ENCODE measurements around the gene PARP3. TPM values are rescaled to one million over a fixed set of nuclear protein-coding genes. Genes with fewer than 3 reads are reported as not detected.
"Not testable (repeated sequence)": the region's sequence is repeated elsewhere in the genome, so short reads cannot be mapped to it uniquely, and the experiment has no call there.

Gene PARP3
- polyA plus RNA-seq, 6 donors from 2014 or later, result 3.5 to 8.4 (median 4.5) TPM

GRCh38 chr3:51928438-51928837 is 13.7 kb upstream of the PARP3 start:
- H3K27ac Mint-ChIP-seq, result no peak overlapping the region
- H3K27me3 Mint-ChIP-seq, result no peaks in the 10 kb centered on the region
- DNase-seq, result no peak
- H3K4me3 Mint-ChIP-seq, result no peak overlapping the region
- H3K9me3 Mint-ChIP-seq, result no peaks in the 10 kb centered on the region
- H3K36me3 Mint-ChIP-seq, result peaks cover 0 to 3% of the 10 kb centered on the region in 2 donors
- no peak for ATAC-seq (ENCODE audit: low read depth in 2 of 2)
- H3K4me1 Mint-ChIP-seq, result peaks cover 0 to 5% (median 0%) of the 10 kb centered on the region in 3 donors

GRCh38 chr3:51928981-51929380 is 13.2 kb upstream of the PARP3 start:
- not testable (repeated sequence) for DNase-seq; H3K36me3 Mint-ChIP-seq; H3K9me3 Mint-ChIP-seq; H3K4me3 Mint-ChIP-seq; H3K27ac Mint-ChIP-seq; H3K27me3 Mint-ChIP-seq; H3K4me1 Mint-ChIP-seq; ATAC-seq (ENCODE audit: low read depth in 2 of 2)

- ATAC-seq (ENCODE audit: low read depth in 2 of 2), result no peak
These were observed 12.7 kb upstream of the PARP3 start for GRCh38 chr3:51929420-51930003.

GRCh38 chr3:51930439-51930838 is 11.7 kb upstream of the PARP3 start:
- Mint-ChIP-seq H3K27ac (peak overlapping the region in 1 of 6 donors; percentile 20), H3K4me1 (peaks cover 0 to 5% (median 0%) of the 10 kb centered on the region in 3 donors), H3K27me3 (no peaks in the 10 kb centered on the region), H3K36me3 (peaks cover 0 to 16% of the 10 kb centered on the region in 2 donors), H3K4me3 (no peak overlapping the region), H3K9me3 (no peaks in the 10 kb centered on the region)
- ATAC-seq (ENCODE audit: low read depth in 2 of 2), result no peak
- DNase-seq, result no peak

More at GRCh38 chr3:51929420-51930003, 12.7 kb upstream of the PARP3 start:
- H3K4me1 Mint-ChIP-seq, result peaks cover 0 to 5% (median 0%) of the 10 kb centered on the region in 3 donors
- H3K36me3 Mint-ChIP-seq, result peaks cover 0 to 12% of the 10 kb centered on the region in 2 donors
- no peaks in the 10 kb centered on the region for H3K27me3 Mint-ChIP-seq
- no peak overlapping the region for H3K27ac Mint-ChIP-seq
- H3K4me3 Mint-ChIP-seq, result no peak overlapping the region
- DNase-seq, result no peak
- H3K9me3 Mint-ChIP-seq, result no peaks in the 10 kb centered on the region

- Mint-ChIP-seq H3K4me3 (no peak overlapping the region), H3K27me3 (no peaks in the 10 kb centered on the region), H3K4me1 (peaks cover 0 to 5% (median 0%) of the 10 kb centered on the region in 3 donors), H3K27ac (peak overlapping the region in 1 of 6 donors; percentile 84), H3K36me3 (peaks cover 0 to 27% of the 10 kb centered on the region in 2 donors), H3K9me3 (no peaks in the 10 kb centered on the region)
- no peak for ATAC-seq (ENCODE audit: low read depth in 2 of 2)
- no peak for DNase-seq
These were observed 10.4 kb upstream of the PARP3 start for GRCh38 chr3:51931756-51932155.

- H3K27ac Mint-ChIP-seq, result no peak overlapping the region
- H3K36me3 Mint-ChIP-seq, result peaks cover 0 to 36% of the 10 kb centered on the region in 2 donors
- peaks cover 0 to 5% (median 2%) of the 10 kb centered on the region in 3 donors for H3K4me1 Mint-ChIP-seq
- H3K4me3 Mint-ChIP-seq, result peak overlapping the region in 1 of 8 donors; percentile 29
- no peaks in the 10 kb centered on the region for H3K27me3 Mint-ChIP-seq
- ATAC-seq (ENCODE audit: low read depth in 2 of 2), result no peak
- no peaks in the 10 kb centered on the region for H3K9me3 Mint-ChIP-seq
- no peak for DNase-seq
These were observed 9.4 kb upstream of the PARP3 start for GRCh38 chr3:51932471-51933370.

GRCh38 chr3:51933471-51934138 is 8.6 kb upstream of the PARP3 start:
- no peaks in the 10 kb centered on the region for H3K9me3 Mint-ChIP-seq
- no peak for ATAC-seq (ENCODE audit: low read depth in 2 of 2)

GRCh38 chr3:51934139-51934850 is 7.9 kb upstream of the PARP3 start:
- H3K4me3 Mint-ChIP-seq, result no peak overlapping the region
- H3K4me1 Mint-ChIP-seq, result peaks cover 3 to 10% (median 6%) of the 10 kb centered on the region in 3 donors
- H3K27me3 Mint-ChIP-seq, result no peaks in the 10 kb centered on the region
- H3K27ac Mint-ChIP-seq, result peak overlapping the region in 1 of 6 donors; percentile 70
- no peaks in the 10 kb centered on the region for H3K9me3 Mint-ChIP-seq
- ATAC-seq (ENCODE audit: low read depth in 2 of 2) (no peak), DNase-seq (no peak)
- peaks cover 4 to 39% of the 10 kb centered on the region in 2 donors for H3K36me3 Mint-ChIP-seq

More at GRCh38 chr3:51933471-51934138, 8.6 kb upstream of the PARP3 start:
- no peak for DNase-seq
- Mint-ChIP-seq H3K27me3 (no peaks in the 10 kb centered on the region), H3K27ac (peak overlapping the region in 1 of 6 donors; percentile 70), H3K36me3 (peaks cover 4 to 39% of the 10 kb centered on the region in 2 donors), H3K4me1 (peaks cover 0 to 7% (median 2%) of the 10 kb centered on the region in 3 donors), H3K4me3 (no peak overlapping the region)

- Mint-ChIP-seq H3K27me3 (no peaks in the 10 kb centered on the region), H3K4me3 (no peak overlapping the region), H3K27ac (no peak overlapping the region), H3K36me3 (peaks cover 4 to 39% of the 10 kb centered on the region in 2 donors), H3K9me3 (no peaks in the 10 kb centered on the region), H3K4me1 (peaks cover 4 to 19% (median 12%) of the 10 kb centered on the region in 3 donors)
- ATAC-seq (ENCODE audit: low read depth in 2 of 2) (no peak), DNase-seq (no peak)
These were observed 6.9 kb upstream of the PARP3 start for GRCh38 chr3:51934991-51935885.

GRCh38 chr3:51935886-51936755 is 6.0 kb upstream of the PARP3 start:
- peaks cover 4 to 39% of the 10 kb centered on the region in 2 donors for H3K36me3 Mint-ChIP-seq

GRCh38 chr3:51937014-51937413 is 5.1 kb upstream of the PARP3 start:
- DNase-seq (no peak), ATAC-seq (ENCODE audit: low read depth in 2 of 2) (no peak)
- no peaks in the 10 kb centered on the region for H3K9me3 Mint-ChIP-seq
- H3K4me1 Mint-ChIP-seq, result peaks cover 10 to 33% (median 25%) of the 10 kb centered on the region in 3 donors
- no peak overlapping the region for H3K27ac Mint-ChIP-seq
- no peaks in the 10 kb centered on the region for H3K27me3 Mint-ChIP-seq
- peaks cover 4 to 39% of the 10 kb centered on the region in 2 donors for H3K36me3 Mint-ChIP-seq
- no peak overlapping the region for H3K4me3 Mint-ChIP-seq

More at GRCh38 chr3:51935886-51936755, 6.0 kb upstream of the PARP3 start:
- ATAC-seq (ENCODE audit: low read depth in 2 of 2) (no peak), DNase-seq (no peak)
- Mint-ChIP-seq H3K27me3 (no peaks in the 10 kb centered on the region), H3K4me3 (peak overlapping the region in 1 of 8 donors; percentile 80), H3K4me1 (peaks cover 10 to 28% (median 20%) of the 10 kb centered on the region in 3 donors), H3K27ac (no peak overlapping the region), H3K9me3 (no peaks in the 10 kb centered on the region)
